GM10266 (cell line): ENCODE results near the gene FAM83G.
"Not testable (repeated sequence)": the region's sequence is repeated elsewhere in the genome, so short reads cannot be mapped to it uniquely, and the experiment has no call there.

Experiments
- DNase-seq: peaks from one replicate; pipeline ENCODE4 v3.0.0; 2012; ENCODE audit errors: extremely low spot score
- CTCF ChIP-seq: IDR thresholded peaks from 2 replicates; pipeline ENCODE4 v1.5.1; 2012; ENCODE audit warnings: mild to moderate bottlenecking, low read depth; ENCODE audit not compliant: control insufficient read depth, insufficient read depth; ENCODE audit errors: missing control alignments

Gene FAM83G

DNA sequence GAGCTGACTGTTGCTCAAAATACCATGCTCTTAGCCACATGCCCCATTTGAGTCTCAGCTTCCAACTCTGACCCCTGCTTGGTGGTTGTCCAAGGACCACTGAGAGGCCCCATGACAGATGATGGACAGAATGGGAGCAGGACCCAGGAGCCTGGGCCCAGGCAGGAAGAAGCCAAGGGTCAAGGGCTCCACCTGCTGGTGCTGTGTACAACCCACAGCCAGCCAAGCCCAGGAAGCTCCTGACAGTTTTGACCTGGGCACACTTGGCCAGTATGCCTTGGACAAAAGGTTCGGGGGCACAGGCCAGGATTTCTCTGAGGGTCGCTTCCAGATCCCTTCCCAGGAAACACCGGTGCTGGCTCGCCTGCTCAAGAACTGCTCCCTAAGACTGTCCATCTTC is 27.2 kb upstream of the FAM83G start:
- not testable (repeated sequence) for DNase-seq
- TF ChIP-seq CTCF: peak; percentile 57

DNA sequence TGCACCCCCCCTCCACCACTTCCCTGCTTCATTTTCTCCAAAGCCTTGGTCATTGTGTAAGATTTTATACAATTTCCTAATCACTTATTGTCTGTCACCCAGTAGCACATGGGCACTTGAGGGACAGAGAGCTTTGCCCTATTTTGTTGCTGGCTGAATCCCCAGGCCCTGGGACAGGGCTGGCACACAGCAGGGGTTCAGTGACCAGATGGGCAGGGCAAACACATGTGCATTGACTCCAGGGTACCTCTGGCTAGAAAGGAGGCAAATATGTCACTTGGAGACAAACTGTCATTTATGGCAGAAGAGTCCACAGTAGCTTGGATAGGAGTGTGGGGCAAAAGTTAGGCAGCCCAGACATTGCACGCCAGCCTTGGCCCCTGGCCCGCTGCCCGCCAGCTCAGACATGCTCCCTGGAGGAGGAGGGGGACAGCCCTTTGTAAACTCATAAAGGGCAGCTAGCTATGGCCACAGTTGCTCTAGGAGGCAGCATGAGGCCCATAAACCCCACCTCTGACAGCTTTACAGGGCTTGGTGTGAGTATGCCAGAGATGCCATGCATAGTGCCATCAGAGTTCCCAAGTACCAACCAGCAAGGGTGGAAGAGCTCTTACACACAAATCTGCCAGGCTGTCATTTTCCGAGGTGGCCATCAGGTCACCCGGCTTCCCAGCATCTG is 26.3 kb upstream of the FAM83G start:
- not testable (repeated sequence) for DNase-seq

- not testable (repeated sequence) for DNase-seq
Measured at GRCh38 chr17:19029740-19030139, 25.2 kb upstream of the FAM83G start.

DNA sequence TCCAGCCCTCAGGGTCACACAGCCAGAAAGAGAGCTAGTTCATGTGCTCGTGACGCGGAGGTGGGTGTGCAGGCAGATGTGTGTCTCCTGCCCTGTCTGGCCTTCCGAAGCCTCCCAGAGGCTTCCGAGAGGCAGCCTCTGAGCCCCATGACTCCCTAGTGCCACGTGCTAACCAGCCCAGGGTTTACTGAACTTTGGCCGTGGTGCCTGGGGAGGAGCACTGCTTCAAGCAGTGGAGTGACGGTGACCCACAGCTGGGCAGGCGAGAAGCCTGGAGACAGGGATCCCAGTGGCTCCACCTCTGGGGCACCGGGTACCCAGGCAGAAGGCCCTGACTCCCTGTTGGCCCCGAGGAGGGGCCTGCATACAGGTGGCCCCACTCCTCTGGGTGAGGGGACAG is 24.1 kb upstream of the FAM83G start:
- not testable (repeated sequence) for DNase-seq

GRCh38 chr17:19024101-19025078 is 19.8 kb upstream of the FAM83G start:
- DNase-seq: no peak
- no peak for TF ChIP-seq CTCF

DNA sequence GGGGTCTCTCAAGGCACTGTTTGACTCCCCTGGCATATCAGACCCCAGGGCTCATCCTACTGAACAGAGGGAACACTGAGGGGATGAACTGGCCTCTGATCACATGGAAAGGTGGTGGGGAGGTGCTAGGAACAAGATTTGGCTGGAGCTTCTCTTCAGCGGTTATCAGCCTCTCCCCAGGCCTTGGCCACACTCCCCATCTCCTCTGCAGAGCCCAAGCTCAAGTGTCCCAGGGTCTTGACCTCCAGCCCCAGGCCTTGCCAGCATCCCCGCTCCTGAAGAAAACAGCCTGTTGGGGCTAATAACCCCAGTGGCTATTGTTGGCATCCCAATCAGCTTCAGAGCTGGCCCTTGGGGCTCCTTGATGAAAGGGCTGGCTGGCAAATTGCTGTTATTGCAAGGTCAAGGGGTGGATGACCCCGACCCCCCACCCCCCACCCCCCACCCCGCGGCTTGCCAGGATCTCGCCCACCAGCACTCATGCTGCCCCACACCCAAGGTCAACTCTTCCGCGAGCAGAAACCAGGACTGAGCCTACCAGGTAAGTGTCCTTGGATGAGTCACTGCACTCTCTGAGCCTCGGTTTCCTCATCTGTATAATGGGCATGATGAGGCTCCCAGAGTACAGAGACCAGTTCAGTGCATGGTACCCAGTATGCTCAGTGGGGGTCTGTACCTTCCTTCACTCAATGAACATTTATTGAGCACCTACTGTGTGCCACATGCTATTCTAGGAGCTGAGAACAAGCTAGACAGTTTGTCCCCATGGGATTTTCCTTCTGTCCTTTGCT is 18.8 kb upstream of the FAM83G start:
- no peak for TF ChIP-seq CTCF
- no peak for DNase-seq

DNA sequence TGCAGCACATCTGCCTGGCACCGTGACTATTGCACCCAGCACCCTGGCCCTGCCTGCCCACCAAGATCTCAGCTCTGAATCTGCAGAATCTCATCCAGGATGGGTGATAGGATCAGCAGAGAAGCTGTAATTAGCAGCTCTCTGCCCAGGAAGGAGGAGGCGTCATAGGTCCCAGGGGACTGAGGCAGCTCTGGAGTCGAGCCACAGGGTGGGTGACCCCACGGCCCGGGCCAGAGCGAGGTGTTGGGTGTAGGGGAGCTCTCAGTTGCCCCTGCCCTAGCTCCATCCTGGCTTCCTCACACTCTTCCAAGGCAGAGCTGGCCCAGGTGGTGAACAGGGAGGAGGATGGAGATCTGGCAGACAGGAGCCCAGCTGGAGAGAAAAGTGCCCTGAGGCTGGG is 18.2 kb upstream of the FAM83G start:
- no peak for DNase-seq

GRCh38 chr17:19022128-19022527 is 17.6 kb upstream of the FAM83G start:
- DNase-seq: no peak
- no peak for TF ChIP-seq CTCF

More for the DNA sequence above, 18.2 kb upstream of the FAM83G start:
- no peak for TF ChIP-seq CTCF
